ENCODE results near the gene FCHO1. TPM values are rescaled to one million over a fixed set of nuclear protein-coding genes. Genes with fewer than 3 reads are reported as not detected.

The FCHO1 gene
- total RNA-seq, 1 experiment from 2014 or later, result 0.39 TPM

DNA sequence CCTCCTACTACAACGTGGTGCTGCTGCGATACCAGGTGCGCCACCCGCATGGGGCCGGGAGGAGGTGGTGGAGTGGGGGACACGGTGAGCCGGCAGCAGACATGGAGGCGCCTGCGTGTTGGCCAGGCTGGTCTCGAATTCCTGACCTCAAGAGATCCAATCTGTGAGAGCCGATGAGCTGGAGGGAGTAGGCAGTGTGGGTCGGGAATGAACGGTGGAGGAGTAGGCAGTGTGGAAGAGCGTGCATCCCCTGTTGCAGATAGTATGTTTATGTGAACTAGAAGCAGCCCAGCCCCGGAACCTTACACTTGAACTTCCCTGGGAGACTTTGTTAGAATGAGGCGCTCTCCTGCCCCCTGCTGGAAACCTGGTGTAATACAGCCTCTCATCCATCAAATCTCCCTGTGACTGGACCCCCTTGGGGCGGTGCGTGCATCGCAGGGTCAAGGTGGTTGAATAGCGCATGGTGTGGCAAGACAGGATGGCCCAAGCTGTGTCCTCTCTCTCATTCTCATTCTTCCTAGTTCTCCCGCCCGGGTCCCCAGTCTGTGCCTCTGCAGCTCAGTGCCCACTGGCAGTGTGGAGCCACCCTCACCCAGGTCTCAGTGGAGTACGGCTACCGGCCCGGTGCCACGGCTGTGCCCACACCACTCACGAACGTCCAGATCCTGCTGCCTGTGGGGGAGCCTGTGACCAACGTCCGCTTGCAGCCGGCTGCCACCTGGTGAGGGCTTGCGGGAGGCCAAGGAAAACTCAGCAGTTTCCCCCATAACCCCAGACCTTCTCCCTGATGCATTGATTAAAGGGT, 33.1 kb downstream of the FCHO1 start:
- Histone ChIP-seq H3K4me3 (ENCODE audit: low read depth, low read length) (no peak overlapping the region), H3K27me3 (replicated peaks; ENCODE audit: control insufficient read depth, insufficient read depth, low read length) (no peaks in the 10 kb centered on the region), H3K36me3 (ENCODE audit: control insufficient read depth, insufficient read depth, low read length) (no peaks in the 10 kb centered on the region), H3K4me1 (no peaks in the 10 kb centered on the region), H3K9me3 (no peaks in the 10 kb centered on the region)
- Mint-ChIP-seq H3K9me3 (ENCODE audit: unreplicated experiment) (no peaks in the 10 kb centered on the region), H3K27ac (ENCODE audit: unreplicated experiment) (no peak overlapping the region), H3K4me1 (ENCODE audit: low read depth, unreplicated experiment) (no peaks in the 10 kb centered on the region), H3K4me3 (ENCODE audit: unreplicated experiment) (no peak overlapping the region), H3K27me3 (ENCODE audit: insufficient read depth, unreplicated experiment) (peaks cover 2% of the 10 kb centered on the region), H3K36me3 (ENCODE audit: insufficient read depth, unreplicated experiment) (no peaks in the 10 kb centered on the region)
- peak in 1 of 2 experiments; percentile 51 for DNase-seq
- ChIA-PET POLR2A (no interaction called here), CTCF (no interaction called here)
- TF ChIP-seq, protein P1, sequence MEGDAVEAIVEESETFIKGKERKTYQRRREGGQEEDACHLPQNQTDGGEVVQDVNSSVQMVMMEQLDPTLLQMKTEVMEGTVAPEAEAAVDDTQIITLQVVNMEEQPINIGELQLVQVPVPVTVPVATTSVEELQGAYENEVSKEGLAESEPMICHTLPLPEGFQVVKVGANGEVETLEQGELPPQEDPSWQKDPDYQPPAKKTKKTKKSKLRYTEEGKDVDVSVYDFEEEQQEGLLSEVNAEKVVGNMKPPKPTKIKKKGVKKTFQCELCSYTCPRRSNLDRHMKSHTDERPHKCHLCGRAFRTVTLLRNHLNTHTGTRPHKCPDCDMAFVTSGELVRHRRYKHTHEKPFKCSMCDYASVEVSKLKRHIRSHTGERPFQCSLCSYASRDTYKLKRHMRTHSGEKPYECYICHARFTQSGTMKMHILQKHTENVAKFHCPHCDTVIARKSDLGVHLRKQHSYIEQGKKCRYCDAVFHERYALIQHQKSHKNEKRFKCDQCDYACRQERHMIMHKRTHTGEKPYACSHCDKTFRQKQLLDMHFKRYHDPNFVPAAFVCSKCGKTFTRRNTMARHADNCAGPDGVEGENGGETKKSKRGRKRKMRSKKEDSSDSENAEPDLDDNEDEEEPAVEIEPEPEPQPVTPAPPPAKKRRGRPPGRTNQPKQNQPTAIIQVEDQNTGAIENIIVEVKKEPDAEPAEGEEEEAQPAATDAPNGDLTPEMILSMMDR (IDR thresholded peaks at IDR 0.05; ENCODE audit: insufficient read depth in 1 of 2, low read depth in 1 of 2, low read length in 1 of 2, severe bottlenecking in 1 of 2, unreplicated experiment in 1 of 2), result peak; percentile 43 to 75
- intact Hi-C loops (cut with micrococcal nuclease; ENCODE audit: unreplicated experiment), result no loop called here
- no TSS peak for BruUV-seq (replicated peaks)

DNA sequence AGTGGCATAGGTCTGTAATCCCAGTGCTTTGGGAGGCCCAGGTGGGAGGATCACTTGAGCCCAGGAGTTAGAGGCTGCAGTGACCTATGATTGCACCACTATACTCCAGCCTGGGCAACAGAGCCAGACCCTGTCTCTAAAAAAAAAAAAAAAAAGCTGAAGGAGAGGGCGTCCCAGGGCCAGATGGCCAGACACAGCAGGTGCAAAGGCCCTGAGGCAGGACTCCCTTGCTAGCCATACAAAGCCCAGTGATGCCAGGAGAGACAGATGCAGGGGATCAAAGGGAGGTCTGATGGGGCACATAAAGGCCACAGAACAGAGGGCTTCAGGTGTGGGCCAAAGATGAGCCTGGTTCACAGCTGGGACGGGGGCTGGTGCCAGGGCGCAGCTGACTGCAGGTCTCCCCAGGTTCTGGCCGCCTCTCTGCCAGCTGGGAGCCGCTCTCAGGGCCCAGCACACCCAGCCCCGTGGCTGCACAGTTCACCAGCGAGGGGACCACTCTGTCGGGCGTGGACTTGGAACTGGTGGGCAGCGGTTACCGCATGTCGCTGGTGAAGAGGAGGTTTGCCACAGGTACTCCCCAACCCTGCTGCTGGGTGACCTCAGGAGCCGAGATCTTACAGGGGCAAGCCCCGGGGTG, 36.1 kb downstream of the FCHO1 start:
- intact Hi-C loops (cut with micrococcal nuclease; ENCODE audit: unreplicated experiment), result no loop called here
- Mint-ChIP-seq H3K4me3 (ENCODE audit: unreplicated experiment) (no peak overlapping the region), H3K36me3 (ENCODE audit: insufficient read depth, unreplicated experiment) (no peaks in the 10 kb centered on the region), H3K4me1 (ENCODE audit: low read depth, unreplicated experiment) (no peaks in the 10 kb centered on the region), H3K27me3 (ENCODE audit: insufficient read depth, unreplicated experiment) (peaks cover 2% of the 10 kb centered on the region), H3K27ac (ENCODE audit: unreplicated experiment) (no peak overlapping the region), H3K9me3 (ENCODE audit: unreplicated experiment) (no peaks in the 10 kb centered on the region)
- TF ChIP-seq, protein P1 (IDR thresholded peaks at IDR 0.05; ENCODE audit: insufficient read depth in 1 of 2, low read depth in 1 of 2, low read length in 1 of 2, severe bottlenecking in 1 of 2, unreplicated experiment in 1 of 2), result no peak
- Histone ChIP-seq H3K9me3 (no peaks in the 10 kb centered on the region), H3K4me3 (ENCODE audit: low read depth, low read length) (no peak overlapping the region), H3K27me3 (replicated peaks; ENCODE audit: control insufficient read depth, insufficient read depth, low read length) (no peaks in the 10 kb centered on the region), H3K4me1 (no peaks in the 10 kb centered on the region), H3K36me3 (ENCODE audit: control insufficient read depth, insufficient read depth, low read length) (no peaks in the 10 kb centered on the region)
- DNase-seq, result no peak
- POLR2A ChIA-PET, result no interaction called here
- CTCF ChIA-PET, result interaction anchor here (0.6 kb wide), 1 partner anchor 210 kb away, joined by 3 read pairs; no protein-coding TSS in a partner anchor
- BruUV-seq (replicated peaks), result no TSS peak

DNA sequence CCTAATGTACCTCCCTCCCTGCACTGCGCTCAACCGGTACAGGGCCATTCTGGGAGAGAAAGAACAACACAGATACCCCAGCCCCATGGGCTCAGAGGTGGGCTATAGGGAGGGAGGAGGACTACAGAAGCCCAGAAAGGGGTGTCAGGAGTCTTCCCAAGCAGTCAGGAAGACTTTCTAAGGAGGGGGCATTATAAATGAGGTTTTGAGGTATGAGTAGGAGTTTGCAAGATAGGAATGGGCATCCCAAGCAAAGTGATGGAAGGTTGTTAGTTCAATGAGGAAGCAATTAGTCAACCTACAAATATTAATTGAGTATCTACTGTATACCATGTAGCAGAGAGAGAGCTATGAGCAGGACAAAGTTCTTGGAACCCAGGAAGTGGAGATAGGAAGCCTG, 37.4 kb downstream of the FCHO1 start:
- CTCF ChIA-PET, result no interaction called here
- no peak for DNase-seq
- no peaks in the 10 kb centered on the region for H3K4me1 ChIP-seq
- no peaks in the 10 kb centered on the region for H3K36me3 Mint-ChIP-seq (ENCODE audit: insufficient read depth, unreplicated experiment)
- no peaks in the 10 kb centered on the region for H3K4me1 Mint-ChIP-seq (ENCODE audit: low read depth, unreplicated experiment)
- H3K9me3 Mint-ChIP-seq (ENCODE audit: unreplicated experiment), result no peaks in the 10 kb centered on the region
- TF ChIP-seq, protein P1 (IDR thresholded peaks at IDR 0.05; ENCODE audit: insufficient read depth in 1 of 2, low read depth in 1 of 2, low read length in 1 of 2, severe bottlenecking in 1 of 2, unreplicated experiment in 1 of 2), result no peak
- no peak overlapping the region for H3K27ac Mint-ChIP-seq (ENCODE audit: unreplicated experiment)
- H3K4me3 Mint-ChIP-seq (ENCODE audit: unreplicated experiment), result no peak overlapping the region
- intact Hi-C loops (cut with micrococcal nuclease; ENCODE audit: unreplicated experiment), result no loop called here
- H3K27me3 ChIP-seq (replicated peaks; ENCODE audit: control insufficient read depth, insufficient read depth, low read length), result no peaks in the 10 kb centered on the region
- H3K27me3 Mint-ChIP-seq (ENCODE audit: insufficient read depth, unreplicated experiment), result peaks cover 2% of the 10 kb centered on the region
- BruUV-seq (replicated peaks), result no TSS peak
- no peaks in the 10 kb centered on the region for H3K9me3 ChIP-seq
- H3K36me3 ChIP-seq (ENCODE audit: control insufficient read depth, insufficient read depth, low read length), result no peaks in the 10 kb centered on the region
- H3K4me3 ChIP-seq (ENCODE audit: low read depth, low read length), result no peak overlapping the region
- POLR2A ChIA-PET, result no interaction called here

Data from Caco-2 (cell line).